Middle frontal gyrus (tissue), 1 donor: ENCODE measurements around the gene SYCN.
"Not testable (repeated sequence)": the region's sequence is repeated elsewhere in the genome, so short reads cannot be mapped to it uniquely, and the experiment has no call there.

ENCODE experiments used
- DNase-seq: peaks from one replicate; pipeline ENCODE4 v3.0.0-alpha.2; 2015; ENCODE audit warnings: low spot score; ENCODE audit errors: extremely low spot score

Gene SYCN

GRCh38 chr19:39203372-39204341 lies at the start of gene SYCN:
Gene SYCN, minus strand, starts transcription at chr19:39204263. Its CDS starts 9 bp downstream, at chr19:39204254.
- no peak for DNase-seq

- no peak for DNase-seq
Measured at GRCh38 chr19:39253374-39254149, 49.5 kb upstream of the SYCN start.

GRCh38 chr19:39252458-39252857 lies 48.4 kb upstream of the SYCN start:
- no peak for DNase-seq

GRCh38 chr19:39251846-39252245 lies 47.8 kb upstream of the SYCN start:
- no peak for DNase-seq

GRCh38 chr19:39251081-39251480 lies 47.0 kb upstream of the SYCN start:
- DNase-seq: no peak

GRCh38 chr19:39248806-39249205 lies 44.7 kb upstream of the SYCN start, which contains the start of gene IFNL4:
Gene IFNL4, minus strand, starts transcription at chr19:39248856.
- no peak for DNase-seq

- no peak for DNase-seq
Measured at GRCh38 chr19:39247701-39248664, 43.9 kb upstream of the SYCN start.

- no peak for DNase-seq
Measured at GRCh38 chr19:39246951-39247669, 43.0 kb upstream of the SYCN start.

- not testable (repeated sequence) for DNase-seq
Measured at GRCh38 chr19:39245166-39245565, 41.1 kb upstream of the SYCN start.

GRCh38 chr19:39244410-39245100 lies 40.5 kb upstream of the SYCN start, which contains the start of gene IFNL3:
Gene IFNL3, minus strand, starts transcription at chr19:39245006. Its CDS starts 39 bp downstream, at chr19:39244967.
- DNase-seq: not testable (repeated sequence)

- DNase-seq: not testable (repeated sequence)
Measured at GRCh38 chr19:39243741-39244140, 39.7 kb upstream of the SYCN start.

- DNase-seq: no peak
Measured at GRCh38 chr19:39240421-39240820, 36.4 kb upstream of the SYCN start.

GRCh38 chr19:39238944-39239343 lies 34.9 kb upstream of the SYCN start:
- DNase-seq: no peak

- no peak for DNase-seq
Measured at GRCh38 chr19:39238209-39238608, 34.1 kb upstream of the SYCN start.

GRCh38 chr19:39237200-39238184 lies 33.4 kb upstream of the SYCN start:
- DNase-seq: no peak

GRCh38 chr19:39236527-39236926 lies 32.5 kb upstream of the SYCN start:
- no peak for DNase-seq

GRCh38 chr19:39232708-39233107 lies 28.6 kb upstream of the SYCN start:
- DNase-seq: no peak

GRCh38 chr19:39230096-39230764 lies 26.2 kb upstream of the SYCN start:
- DNase-seq: no peak
